HCT116 (cell line): ENCODE measurements around the gene LACC1. TPM values are rescaled to one million over a fixed set of nuclear protein-coding genes. Genes with fewer than 3 reads are reported as not detected.

Experiments used
- ATAC-seq: fragments of 200-7000 bp; cut with Tn5 transposase; 2 replicates; pipeline ENCODE4 v1.9.1; 2020; ENCODE audit warnings: mild to moderate bottlenecking, moderate library complexity
- BruUV-seq: library from RNA; stranded (reverse); fragments of 400-500 nt; replicated peaks from 2 replicates; lab custom pipeline; 2021; lab: Mats Ljungman, UMichigan
- CTCF ChIA-PET: fragments of 300-600 bp; sonication (Branson Sonifier 250); formaldehyde crosslinking; loops from one replicate; lab custom pipeline; 2021; ENCODE audit warnings: antibody characterized with exemption; lab: Charles Lee
- POLR2A ChIA-PET: fragments of 300-600, 350-600 bp; sonication (Branson Sonifier 250); formaldehyde crosslinking; loops from one replicate; lab custom pipeline; 2021; ENCODE audit warnings: antibody characterized with exemption; lab: Charles Lee
- RAD21 ChIA-PET, 2 experiments: fragments of 300-600 bp; sonication (Branson Sonifier 250); formaldehyde crosslinking; loops; one replicate each; lab custom pipeline; 2023; ENCODE audit warnings: low total read pairs in 2 of 2; ENCODE audit not compliant: uncharacterized antibody in 2 of 2, unreplicated experiment in 2 of 2, low non-redundant PET in 1 of 2; lab: Charles Lee
- DNase-seq: peaks from one replicate; pipeline ENCODE4 v3.0.0-alpha.2; 2010; ENCODE audit warnings: low read depth, low spot score
- H2AFZ ChIP-seq: fragments of 200-600 bp; shearing (Covaris generic), sonication (generic); 2 replicates; pipeline ENCODE4 v1.6.1; 2017; ENCODE audit warnings: low read depth, mixed run types, mixed read lengths, antibody characterized with exemption, low read length; ENCODE audit not compliant: poor library complexity, severe bottlenecking
- H3K27ac ChIP-seq: 2 replicates; pipeline ENCODE4 v1.5.1; 2012; ENCODE audit warnings: low read depth, low read length
- H3K27me3 ChIP-seq: fragments of 200-600 bp; sonication (generic); 2 replicates; pipeline ENCODE4 v1.6.1; 2016; ENCODE audit warnings: mixed run types, low read length, mixed read lengths; ENCODE audit not compliant: insufficient read depth
- H3K36me3 ChIP-seq, 2 experiments: fragments of 200-500 bp in 1 of 2; fragments of 200-600 bp in 1 of 2; sonication (Bioruptor generic) in 1 of 2; sonication (generic) in 1 of 2; 2 replicates each; pipeline versions ENCODE4 v1.5.1 to v1.6.1; 2014 to 2016; ENCODE audit warnings: low read length in 2 of 2, inconsistent platforms in 1 of 2, mixed read lengths in 1 of 2, mixed run types in 1 of 2; ENCODE audit not compliant: insufficient read depth in 2 of 2, control insufficient read depth in 1 of 2
- H3K4me1 ChIP-seq, 2 experiments: fragments of 200-600 bp in 1 of 2; sonication (generic) in 1 of 2; 2 replicates each; pipeline versions ENCODE4 v1.5.1 to v1.6.1; 2012 to 2017; ENCODE audit warnings: low read length in 2 of 2, inconsistent platforms in 1 of 2, mild to moderate bottlenecking in 1 of 2, mixed read lengths in 1 of 2, mixed run types in 1 of 2, moderate library complexity in 1 of 2; ENCODE audit not compliant: insufficient read depth in 2 of 2, control insufficient read depth in 1 of 2
- H3K4me2 ChIP-seq: fragments of 200-600 bp; sonication (generic); 2 replicates; pipeline ENCODE4 v1.6.1; 2017; ENCODE audit warnings: mixed run types, low read length, mixed read lengths
- H3K4me3 ChIP-seq, 2 experiments: fragments of 200-600 bp in 1 of 2; sonication (generic) in 1 of 2; replicated peaks in 1 of 2; 2 replicates each; pipeline ENCODE4 v1.5.1; 2011 to 2016; ENCODE audit warnings: low read length in 2 of 2, control low read depth in 1 of 2, low read depth in 1 of 2, mild to moderate bottlenecking in 1 of 2, mixed read lengths in 1 of 2, mixed run types in 1 of 2
- H3K79me2 ChIP-seq: fragments of 200-600 bp; sonication (generic); 2 replicates; pipeline ENCODE4 v1.6.1; 2017; ENCODE audit warnings: mild to moderate bottlenecking, mixed run types, low read length, moderate library complexity, mixed read lengths; ENCODE audit not compliant: insufficient read depth
- H3K9ac ChIP-seq: fragments of 200-600 bp; sonication (generic); 2 replicates; pipeline ENCODE4 v1.6.1; 2016; ENCODE audit warnings: low read length, mixed read lengths
- H3K9me2 ChIP-seq: fragments of 200-600 bp; sonication (generic), shearing (Covaris generic); 2 replicates; pipeline ENCODE4 v1.6.1; 2017; ENCODE audit warnings: mixed run types, mild to moderate bottlenecking, moderate library complexity; ENCODE audit not compliant: insufficient read depth
- H3K9me3 ChIP-seq, 2 experiments: fragments of 200-500 bp in 1 of 2; fragments of 200-600 bp in 1 of 2; sonication (Bioruptor generic) in 1 of 2; sonication (generic) in 1 of 2; 2 replicates each; pipeline ENCODE4 v1.6.1; 2014 to 2017; ENCODE audit warnings: low read length in 2 of 2, mixed read lengths in 2 of 2, inconsistent platforms in 1 of 2, low read depth in 1 of 2, mild to moderate bottlenecking in 1 of 2, mixed run types in 1 of 2, moderate library complexity in 1 of 2; ENCODE audit not compliant: control insufficient read depth in 1 of 2, insufficient read depth in 1 of 2
- H4K20me1 ChIP-seq: fragments of 200-600 bp; sonication (generic), shearing (Covaris generic); 2 replicates; pipeline ENCODE4 v1.6.1; 2017; ENCODE audit warnings: mixed run types, mild to moderate bottlenecking, moderate library complexity; ENCODE audit not compliant: insufficient read depth
- CBX3 ChIP-seq: IDR thresholded peaks from 2 replicates; pipeline ENCODE4 v1.6.1; 2012; ENCODE audit warnings: low read depth
- CEBPB ChIP-seq: IDR thresholded peaks from 2 replicates; pipeline ENCODE4 v1.6.1; 2012; ENCODE audit warnings: low read depth
- EGR1 ChIP-seq: IDR thresholded peaks from 2 replicates; pipeline ENCODE4 v1.6.1; 2012; ENCODE audit warnings: low read depth
- ELF1 ChIP-seq: IDR thresholded peaks from 2 replicates; pipeline ENCODE4 v1.6.1; 2012; ENCODE audit warnings: low read depth, borderline replicate concordance
- EZH2 ChIP-seq: fragments of 200-600 bp; sonication (generic); IDR thresholded peaks from 2 replicates; pipeline ENCODE4 v1.6.1; 2017; ENCODE audit warnings: antibody characterized with exemption, mixed run types
- FOSL1 ChIP-seq: IDR thresholded peaks from 2 replicates; pipeline ENCODE4 v1.6.1; 2012; ENCODE audit warnings: low read depth
- POLR2A ChIP-seq: IDR thresholded peaks from 2 replicates; pipeline ENCODE4 v1.7.0; 2011; ENCODE audit warnings: borderline replicate concordance; ENCODE audit not compliant: insufficient read depth, insufficient read length; ENCODE audit errors: extremely low read depth
- POLR2AphosphoS5 ChIP-seq: IDR thresholded peaks from 2 replicates; pipeline ENCODE4 v1.6.1; 2011; ENCODE audit warnings: mild to moderate bottlenecking, low read depth, low read length, moderate library complexity
- SIN3A ChIP-seq: IDR thresholded peaks from 2 replicates; pipeline ENCODE4 v1.6.1; 2012; ENCODE audit warnings: low read depth
- SP1 ChIP-seq: IDR thresholded peaks from 2 replicates; pipeline ENCODE4 v1.6.1; 2012; ENCODE audit warnings: low read depth
- TCF7L2 ChIP-seq: IDR thresholded peaks from 2 replicates; pipeline ENCODE4 v1.7.0; 2011; ENCODE audit warnings: borderline replicate concordance, inconsistent platforms; ENCODE audit not compliant: insufficient read depth, insufficient read length; ENCODE audit errors: extremely low read depth
- YY1 ChIP-seq: IDR thresholded peaks from 2 replicates; pipeline ENCODE4 v1.6.1; 2011; ENCODE audit warnings: low read length, low read depth, moderate library complexity, mild to moderate bottlenecking; ENCODE audit not compliant: insufficient replicate concordance; ENCODE audit errors: extremely low read depth
- ZNF274 ChIP-seq: fragments of 200-500 bp; sonication (Bioruptor generic); IDR thresholded peaks from 2 replicates; pipeline ENCODE4 v1.6.1; 2014; ENCODE audit warnings: mild to moderate bottlenecking, low read depth, low read length, inconsistent platforms
- intact Hi-C: fragments of 100-400 bp; cut with micrococcal nuclease; formaldehyde crosslinking; loops from 2 replicates; pipeline ENCODE4 v1.10.0; 2022
- total RNA-seq: library from RNA; stranded (reverse); gene quantifications from one replicate; pipeline ENCODE4 v1.2.1, GENCODE V29; 2021; ENCODE audit not compliant: unreplicated experiment
- TF ChIP-seq, protein P1 (sequence below): IDR thresholded peaks from 2 replicates; pipeline ENCODE4 v1.6.1; 2012
- TF ChIP-seq, protein P2 (sequence below): IDR thresholded peaks from 2 replicates; pipeline ENCODE4 v1.6.1; 2012; ENCODE audit warnings: low read depth
- TF ChIP-seq, protein P3 (sequence below), 3 experiments: fragments of 200-600 bp in 1 of 3; sonication (generic) in 1 of 3; IDR thresholded peaks in 2 of 3; conservative IDR thresholded peaks in 1 of 3; 2 replicates each; pipeline ENCODE4 v1.5.1; 2012 to 2017; ENCODE audit warnings: low read depth in 2 of 3, low read length in 2 of 3, antibody characterized with exemption in 1 of 3, borderline replicate concordance in 1 of 3, control low read depth in 1 of 3, mild to moderate bottlenecking in 1 of 3, mixed read lengths in 1 of 3, mixed run types in 1 of 3, moderate library complexity in 1 of 3; ENCODE audit not compliant: insufficient read depth in 1 of 3
- TF ChIP-seq, protein P4 (sequence below): IDR thresholded peaks from 2 replicates; pipeline ENCODE4 v1.6.1; 2012

The LACC1 gene
- total RNA-seq, 1 experiment from 2014 or later, result 2.6 TPM

DNA sequence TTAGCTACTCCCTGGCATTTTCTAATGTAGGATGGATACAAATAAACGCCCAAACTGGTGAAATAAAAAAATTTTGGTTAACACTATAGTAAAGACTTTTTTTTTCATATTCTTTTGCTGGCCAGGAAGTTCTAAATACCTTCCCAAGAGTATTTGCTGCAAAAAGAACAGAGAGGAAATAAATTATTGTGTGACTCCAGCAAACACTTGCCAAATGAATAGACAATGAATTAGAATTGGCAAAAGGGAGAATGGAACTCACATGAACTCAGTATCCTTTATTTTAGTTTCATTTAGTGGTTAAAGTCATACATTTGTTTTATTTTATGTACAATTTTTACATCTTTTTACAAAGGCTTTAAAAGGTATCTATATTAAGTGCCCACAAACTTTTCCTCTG is 58.1 kb downstream of the LACC1 start:
- no peak overlapping the region for H3K27ac ChIP-seq

More for the DNA sequence above, 58.1 kb downstream of the LACC1 start:
- Histone ChIP-seq H3K9me3 (no peaks in the 10 kb centered on the region), H3K27me3 (no peaks in the 10 kb centered on the region), H3K79me2 (no peaks in the 10 kb centered on the region), H3K36me3 (no peaks in the 10 kb centered on the region), H3K4me1 (no peaks in the 10 kb centered on the region), H3K9ac (no peak overlapping the region), H4K20me1 (no peaks in the 10 kb centered on the region), H3K4me3 (no peak overlapping the region), H3K9me2 (no peaks in the 10 kb centered on the region), H2AFZ (no peak overlapping the region), H3K4me2 (no peak overlapping the region)
- DNase-seq (no peak), ATAC-seq (no peak)
- TF ChIP-seq POLR2A, result no peak
- TF ChIP-seq, protein P1, sequence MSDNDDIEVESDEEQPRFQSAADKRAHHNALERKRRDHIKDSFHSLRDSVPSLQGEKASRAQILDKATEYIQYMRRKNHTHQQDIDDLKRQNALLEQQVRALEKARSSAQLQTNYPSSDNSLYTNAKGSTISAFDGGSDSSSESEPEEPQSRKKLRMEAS, result no peak
- no peak for TF ChIP-seq POLR2AphosphoS5
- TF ChIP-seq, protein P2, sequence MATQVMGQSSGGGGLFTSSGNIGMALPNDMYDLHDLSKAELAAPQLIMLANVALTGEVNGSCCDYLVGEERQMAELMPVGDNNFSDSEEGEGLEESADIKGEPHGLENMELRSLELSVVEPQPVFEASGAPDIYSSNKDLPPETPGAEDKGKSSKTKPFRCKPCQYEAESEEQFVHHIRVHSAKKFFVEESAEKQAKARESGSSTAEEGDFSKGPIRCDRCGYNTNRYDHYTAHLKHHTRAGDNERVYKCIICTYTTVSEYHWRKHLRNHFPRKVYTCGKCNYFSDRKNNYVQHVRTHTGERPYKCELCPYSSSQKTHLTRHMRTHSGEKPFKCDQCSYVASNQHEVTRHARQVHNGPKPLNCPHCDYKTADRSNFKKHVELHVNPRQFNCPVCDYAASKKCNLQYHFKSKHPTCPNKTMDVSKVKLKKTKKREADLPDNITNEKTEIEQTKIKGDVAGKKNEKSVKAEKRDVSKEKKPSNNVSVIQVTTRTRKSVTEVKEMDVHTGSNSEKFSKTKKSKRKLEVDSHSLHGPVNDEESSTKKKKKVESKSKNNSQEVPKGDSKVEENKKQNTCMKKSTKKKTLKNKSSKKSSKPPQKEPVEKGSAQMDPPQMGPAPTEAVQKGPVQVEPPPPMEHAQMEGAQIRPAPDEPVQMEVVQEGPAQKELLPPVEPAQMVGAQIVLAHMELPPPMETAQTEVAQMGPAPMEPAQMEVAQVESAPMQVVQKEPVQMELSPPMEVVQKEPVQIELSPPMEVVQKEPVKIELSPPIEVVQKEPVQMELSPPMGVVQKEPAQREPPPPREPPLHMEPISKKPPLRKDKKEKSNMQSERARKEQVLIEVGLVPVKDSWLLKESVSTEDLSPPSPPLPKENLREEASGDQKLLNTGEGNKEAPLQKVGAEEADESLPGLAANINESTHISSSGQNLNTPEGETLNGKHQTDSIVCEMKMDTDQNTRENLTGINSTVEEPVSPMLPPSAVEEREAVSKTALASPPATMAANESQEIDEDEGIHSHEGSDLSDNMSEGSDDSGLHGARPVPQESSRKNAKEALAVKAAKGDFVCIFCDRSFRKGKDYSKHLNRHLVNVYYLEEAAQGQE, result no peak
- no peak for TF ChIP-seq ZNF274
- no peak for TF ChIP-seq EZH2
- no peak for TF ChIP-seq TCF7L2
- TF ChIP-seq YY1, result no peak
- TF ChIP-seq, protein P3, sequence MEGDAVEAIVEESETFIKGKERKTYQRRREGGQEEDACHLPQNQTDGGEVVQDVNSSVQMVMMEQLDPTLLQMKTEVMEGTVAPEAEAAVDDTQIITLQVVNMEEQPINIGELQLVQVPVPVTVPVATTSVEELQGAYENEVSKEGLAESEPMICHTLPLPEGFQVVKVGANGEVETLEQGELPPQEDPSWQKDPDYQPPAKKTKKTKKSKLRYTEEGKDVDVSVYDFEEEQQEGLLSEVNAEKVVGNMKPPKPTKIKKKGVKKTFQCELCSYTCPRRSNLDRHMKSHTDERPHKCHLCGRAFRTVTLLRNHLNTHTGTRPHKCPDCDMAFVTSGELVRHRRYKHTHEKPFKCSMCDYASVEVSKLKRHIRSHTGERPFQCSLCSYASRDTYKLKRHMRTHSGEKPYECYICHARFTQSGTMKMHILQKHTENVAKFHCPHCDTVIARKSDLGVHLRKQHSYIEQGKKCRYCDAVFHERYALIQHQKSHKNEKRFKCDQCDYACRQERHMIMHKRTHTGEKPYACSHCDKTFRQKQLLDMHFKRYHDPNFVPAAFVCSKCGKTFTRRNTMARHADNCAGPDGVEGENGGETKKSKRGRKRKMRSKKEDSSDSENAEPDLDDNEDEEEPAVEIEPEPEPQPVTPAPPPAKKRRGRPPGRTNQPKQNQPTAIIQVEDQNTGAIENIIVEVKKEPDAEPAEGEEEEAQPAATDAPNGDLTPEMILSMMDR (IDR thresholded peaks at IDR 0.05 in 2 of 3, conservative IDR thresholded peaks at IDR 0.05 in 1 of 3; ENCODE audit: borderline replicate concordance in 1 of 3, insufficient read depth in 1 of 3, low read depth in 2 of 3, low read length in 2 of 3), result no peak
- TF ChIP-seq, protein P4, sequence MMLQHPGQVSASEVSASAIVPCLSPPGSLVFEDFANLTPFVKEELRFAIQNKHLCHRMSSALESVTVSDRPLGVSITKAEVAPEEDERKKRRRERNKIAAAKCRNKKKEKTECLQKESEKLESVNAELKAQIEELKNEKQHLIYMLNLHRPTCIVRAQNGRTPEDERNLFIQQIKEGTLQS, result no peak
- TF ChIP-seq EGR1, result no peak
- TF ChIP-seq SIN3A, result no peak
- no peak for TF ChIP-seq FOSL1
- no peak for TF ChIP-seq CEBPB
- TF ChIP-seq CBX3, result no peak
- no peak for TF ChIP-seq SP1
- TF ChIP-seq ELF1, result no peak
- intact Hi-C loops, result no loop called here
- ChIA-PET RAD21 (no interaction called here), CTCF (no interaction called here), POLR2A (no interaction called here)
- BruUV-seq, result no TSS peak
